ENCODE results near the gene CLECL1. TPM values are rescaled to one million over a fixed set of nuclear protein-coding genes. Genes with fewer than 3 reads are reported as not detected.

CLECL1 gene
- total and polyA plus RNA-seq, 9 of the 15 experiments (the other 6 are each of a cell fraction or from before 2014, with no cell fraction given): 0.13 to 0.25 TPM; not detected in 7

- no peak for TF ChIP-seq TAL1 (IDR thresholded peaks at IDR 0.05)
- no peak for TF ChIP-seq ZFP30 (CRISPR knock-in tag; IDR thresholded peaks at IDR 0.05; ENCODE audit: borderline replicate concordance)
- TF ChIP-seq SIN3A (IDR thresholded peaks at IDR 0.05; ENCODE audit: borderline replicate concordance in 2 of 2, control insufficient read depth in 1 of 2, low read depth in 2 of 2, low read length in 2 of 2): no peak
- TF ChIP-seq, protein P1, sequence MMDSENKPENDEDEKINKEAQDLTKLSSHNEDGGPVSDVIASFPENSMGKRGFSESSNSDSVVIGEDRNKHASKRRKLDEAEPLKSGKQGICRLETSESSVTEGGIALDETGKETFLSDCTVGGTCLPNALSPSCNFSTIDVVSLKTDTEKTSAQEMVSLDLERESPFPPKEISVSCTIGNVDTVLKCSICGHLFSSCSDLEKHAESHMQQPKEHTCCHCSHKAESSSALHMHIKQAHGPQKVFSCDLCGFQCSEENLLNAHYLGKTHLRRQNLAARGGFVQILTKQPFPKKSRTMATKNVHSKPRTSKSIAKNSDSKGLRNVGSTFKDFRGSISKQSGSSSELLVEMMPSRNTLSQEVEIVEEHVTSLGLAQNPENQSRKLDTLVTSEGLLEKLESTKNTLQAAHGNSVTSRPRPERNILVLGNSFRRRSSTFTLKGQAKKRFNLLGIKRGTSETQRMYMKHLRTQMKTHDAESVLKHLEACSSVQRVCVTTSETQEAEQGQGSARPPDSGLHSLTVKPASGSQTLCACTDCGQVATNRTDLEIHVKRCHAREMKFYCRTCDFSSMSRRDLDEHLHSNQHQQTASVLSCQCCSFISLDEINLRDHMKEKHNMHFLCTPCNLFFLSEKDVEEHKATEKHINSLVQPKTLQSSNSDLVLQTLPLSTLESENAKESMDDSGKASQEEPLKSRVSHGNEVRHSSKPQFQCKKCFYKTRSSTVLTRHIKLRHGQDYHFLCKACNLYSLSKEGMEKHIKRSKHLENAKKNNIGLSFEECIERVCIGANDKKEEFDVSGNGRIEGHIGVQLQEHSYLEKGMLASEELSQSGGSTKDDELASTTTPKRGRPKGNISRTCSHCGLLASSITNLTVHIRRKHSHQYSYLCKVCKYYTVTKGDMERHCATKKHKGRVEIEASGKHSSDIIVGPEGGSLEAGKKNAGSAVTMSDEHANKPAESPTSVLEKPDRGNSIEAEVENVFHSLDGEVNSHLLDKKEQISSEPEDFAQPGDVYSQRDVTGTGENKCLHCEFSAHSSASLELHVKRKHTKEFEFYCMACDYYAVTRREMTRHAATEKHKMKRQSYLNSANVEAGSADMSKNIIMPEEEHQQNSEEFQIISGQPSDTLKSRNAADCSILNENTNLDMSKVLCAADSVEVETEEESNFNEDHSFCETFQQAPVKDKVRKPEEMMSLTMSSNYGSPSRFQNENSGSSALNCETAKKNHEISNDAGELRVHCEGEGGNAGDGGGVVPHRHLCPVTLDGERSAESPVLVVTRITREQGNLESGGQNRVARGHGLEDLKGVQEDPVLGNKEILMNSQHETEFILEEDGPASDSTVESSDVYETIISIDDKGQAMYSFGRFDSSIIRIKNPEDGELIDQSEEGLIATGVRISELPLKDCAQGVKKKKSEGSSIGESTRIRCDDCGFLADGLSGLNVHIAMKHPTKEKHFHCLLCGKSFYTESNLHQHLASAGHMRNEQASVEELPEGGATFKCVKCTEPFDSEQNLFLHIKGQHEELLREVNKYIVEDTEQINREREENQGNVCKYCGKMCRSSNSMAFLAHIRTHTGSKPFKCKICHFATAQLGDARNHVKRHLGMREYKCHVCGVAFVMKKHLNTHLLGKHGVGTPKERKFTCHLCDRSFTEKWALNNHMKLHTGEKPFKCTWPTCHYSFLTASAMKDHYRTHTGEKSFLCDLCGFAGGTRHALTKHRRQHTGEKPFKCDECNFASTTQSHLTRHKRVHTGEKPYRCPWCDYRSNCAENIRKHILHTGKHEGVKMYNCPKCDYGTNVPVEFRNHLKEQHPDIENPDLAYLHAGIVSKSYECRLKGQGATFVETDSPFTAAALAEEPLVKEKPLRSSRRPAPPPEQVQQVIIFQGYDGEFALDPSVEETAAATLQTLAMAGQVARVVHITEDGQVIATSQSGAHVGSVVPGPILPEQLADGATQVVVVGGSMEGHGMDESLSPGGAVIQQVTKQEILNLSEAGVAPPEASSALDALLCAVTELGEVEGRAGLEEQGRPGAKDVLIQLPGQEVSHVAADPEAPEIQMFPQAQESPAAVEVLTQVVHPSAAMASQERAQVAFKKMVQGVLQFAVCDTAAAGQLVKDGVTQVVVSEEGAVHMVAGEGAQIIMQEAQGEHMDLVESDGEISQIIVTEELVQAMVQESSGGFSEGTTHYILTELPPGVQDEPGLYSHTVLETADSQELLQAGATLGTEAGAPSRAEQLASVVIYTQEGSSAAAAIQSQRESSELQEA (IDR thresholded peaks at IDR 0.05; ENCODE audit: low read depth): no peak
- TF ChIP-seq ELF1 (tag; IDR thresholded peaks at IDR 0.05): no peak
Observed at GRCh38 chr12:9724023-9724422, 8.9 kb downstream of the CLECL1 start (continued).
